T-helper 22 cell (primary cell): ENCODE results near the gene HABP4.
A peak's percentile ranks its signal among the peaks of the same experiment; 100 is the strongest.

Experiments used
- DNase-seq: peaks from one replicate; pipeline ENCODE4 v3.0.0-alpha.2; 2020; ENCODE audit warnings: low read depth

HABP4 gene, protein sequence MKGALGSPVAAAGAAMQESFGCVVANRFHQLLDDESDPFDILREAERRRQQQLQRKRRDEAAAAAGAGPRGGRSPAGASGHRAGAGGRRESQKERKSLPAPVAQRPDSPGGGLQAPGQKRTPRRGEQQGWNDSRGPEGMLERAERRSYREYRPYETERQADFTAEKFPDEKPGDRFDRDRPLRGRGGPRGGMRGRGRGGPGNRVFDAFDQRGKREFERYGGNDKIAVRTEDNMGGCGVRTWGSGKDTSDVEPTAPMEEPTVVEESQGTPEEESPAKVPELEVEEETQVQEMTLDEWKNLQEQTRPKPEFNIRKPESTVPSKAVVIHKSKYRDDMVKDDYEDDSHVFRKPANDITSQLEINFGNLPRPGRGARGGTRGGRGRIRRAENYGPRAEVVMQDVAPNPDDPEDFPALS

DNA sequence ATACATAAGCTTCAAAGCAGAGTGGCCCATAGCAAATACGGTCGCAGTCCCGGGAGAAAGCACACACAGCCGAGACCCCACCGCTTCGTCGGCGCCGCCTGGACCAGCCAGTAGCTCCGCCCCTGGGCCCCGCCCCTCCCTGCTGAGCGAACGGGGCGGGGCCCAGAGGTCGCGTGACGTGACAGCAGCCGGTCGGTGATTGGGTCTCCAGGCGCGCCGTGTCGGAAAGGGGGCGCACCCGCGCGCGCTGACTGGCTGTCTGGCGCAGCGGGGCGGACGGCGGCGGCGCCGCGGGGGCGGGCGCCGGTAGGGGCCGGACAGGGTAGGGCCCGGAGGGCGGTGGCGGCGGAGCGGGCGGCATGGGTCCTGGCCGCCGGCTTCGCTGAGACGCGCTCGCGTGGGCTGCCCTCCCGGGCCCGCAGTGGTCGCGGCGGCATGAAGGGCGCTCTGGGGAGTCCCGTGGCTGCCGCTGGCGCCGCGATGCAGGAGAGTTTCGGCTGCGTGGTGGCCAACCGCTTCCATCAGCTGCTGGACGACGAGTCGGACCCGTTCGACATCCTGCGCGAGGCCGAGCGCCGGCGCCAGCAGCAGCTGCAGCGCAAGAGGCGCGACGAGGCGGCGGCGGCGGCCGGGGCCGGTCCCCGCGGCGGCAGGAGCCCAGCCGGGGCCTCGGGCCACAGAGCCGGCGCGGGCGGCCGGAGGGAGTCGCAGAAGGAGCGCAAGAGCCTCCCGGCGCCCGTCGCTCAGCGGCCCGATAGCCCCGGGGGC, at the start of gene HABP4:
Gene HABP4, plus strand, starts transcription at position 325 of the 768 bp plus-strand sequence. Its CDS starts 111 bp downstream, at position 436.
- peak; percentile 91 for DNase-seq

DNA sequence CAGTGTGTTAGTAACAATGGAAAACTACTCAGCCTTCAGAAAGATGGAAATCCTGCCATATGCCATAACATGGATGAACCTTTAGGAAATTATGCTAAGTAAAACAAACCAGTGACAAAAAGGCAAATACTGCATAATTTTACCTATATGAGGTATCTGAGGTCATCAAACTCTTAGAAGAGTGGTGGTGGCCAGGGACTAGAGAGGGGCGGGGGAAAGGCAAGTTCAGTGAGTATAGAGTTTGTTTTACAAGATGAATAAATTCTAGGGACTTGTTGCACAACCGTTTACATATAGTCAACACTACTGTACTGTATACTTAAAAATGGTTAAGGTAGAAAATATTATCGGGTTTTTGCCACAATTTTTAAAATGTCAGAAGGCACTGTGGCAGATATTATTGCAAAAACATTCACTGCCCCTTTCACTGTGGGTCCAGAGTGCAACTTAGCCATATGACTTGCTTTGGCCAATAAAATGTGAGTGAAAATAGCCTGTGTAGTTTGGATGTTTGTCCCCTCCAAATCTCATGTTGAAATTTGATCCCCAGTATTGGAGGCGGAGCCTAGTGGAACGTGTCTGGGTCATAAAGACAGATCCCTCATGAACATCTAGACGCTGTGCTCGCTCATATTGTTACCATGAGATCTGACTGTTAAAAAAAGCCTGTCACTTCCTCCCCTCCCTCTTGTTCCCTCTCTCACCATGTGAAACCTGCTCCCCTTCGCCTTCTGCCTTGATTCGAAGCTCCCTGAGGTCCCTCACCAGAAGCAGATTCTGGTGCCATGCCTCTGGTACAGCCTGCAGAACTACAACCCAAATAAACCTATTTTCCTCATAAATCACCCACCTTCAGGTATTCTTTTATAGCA, 41.3 kb upstream of the HABP4 start:
- no peak for DNase-seq

DNA sequence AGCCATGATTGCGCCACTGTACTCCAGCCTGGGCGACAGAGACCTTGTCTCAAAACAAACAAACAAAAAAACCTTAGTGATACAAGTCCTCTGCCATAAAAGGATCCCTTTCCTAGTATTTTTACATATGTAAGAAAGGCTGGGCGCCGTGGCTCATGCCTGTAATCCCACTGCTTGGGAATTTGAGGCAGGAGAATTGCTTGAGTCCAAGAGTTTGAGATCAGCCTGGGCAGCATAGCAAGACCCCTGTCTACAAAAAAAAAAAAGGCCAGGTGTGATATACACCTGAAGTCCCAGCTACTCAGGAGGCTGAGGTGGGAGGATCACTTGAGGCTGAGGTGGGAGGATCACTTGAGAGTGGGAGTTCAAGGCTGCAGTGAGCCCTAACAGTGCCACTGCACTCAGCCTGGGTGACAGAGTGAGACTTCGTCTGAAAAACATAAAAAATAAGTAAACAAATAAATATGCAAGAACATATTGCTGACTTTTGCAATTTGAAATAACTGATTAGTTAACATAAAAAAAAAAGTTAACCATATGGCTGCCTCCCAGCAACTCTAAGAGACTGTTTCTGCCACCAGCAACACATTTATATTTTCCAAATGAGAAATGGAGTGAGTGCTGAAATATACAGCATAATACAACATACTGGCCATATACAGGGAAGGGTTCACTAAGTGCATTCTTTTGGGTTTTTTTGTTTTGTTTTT, 38.7 kb upstream of the HABP4 start:
- DNase-seq, result no peak

DNA sequence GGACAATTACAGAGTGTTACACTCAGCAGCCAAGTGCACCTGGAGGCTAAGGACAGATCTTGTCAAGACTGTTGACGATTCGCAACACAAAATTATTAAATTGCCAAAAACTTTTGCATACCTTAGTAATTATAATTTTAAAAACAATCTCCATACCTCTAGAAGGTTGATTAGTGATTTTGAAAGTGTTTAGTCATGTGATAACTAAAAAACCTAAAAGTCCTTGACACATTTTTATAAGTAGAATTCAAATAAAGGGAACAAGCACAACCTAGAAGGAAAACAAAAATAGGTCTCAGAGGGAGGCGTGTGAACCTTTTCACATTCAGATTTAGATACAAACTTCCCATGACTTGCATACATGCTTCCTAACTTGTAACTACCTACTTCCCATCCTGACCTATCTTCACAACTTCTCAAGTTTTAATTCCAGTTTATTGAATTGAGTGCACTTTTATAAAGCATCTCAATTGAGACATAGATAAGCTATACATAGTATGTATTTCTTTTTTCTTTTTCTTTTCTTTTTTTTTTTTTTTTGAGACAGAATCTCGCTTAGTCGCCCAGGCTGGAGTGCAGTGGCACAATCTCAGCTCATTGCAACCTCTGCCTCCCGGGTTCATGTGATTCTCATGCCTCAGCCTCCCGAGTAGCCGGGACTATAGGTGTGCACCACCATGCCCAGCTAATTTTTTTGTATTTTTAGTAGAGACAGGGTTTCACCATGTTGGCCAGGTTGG, 37.6 kb upstream of the HABP4 start:
- no peak for DNase-seq

- no peak for DNase-seq
These were observed 36.4 kb upstream of the HABP4 start for GRCh38 chr9:96413302-96414221.

DNA sequence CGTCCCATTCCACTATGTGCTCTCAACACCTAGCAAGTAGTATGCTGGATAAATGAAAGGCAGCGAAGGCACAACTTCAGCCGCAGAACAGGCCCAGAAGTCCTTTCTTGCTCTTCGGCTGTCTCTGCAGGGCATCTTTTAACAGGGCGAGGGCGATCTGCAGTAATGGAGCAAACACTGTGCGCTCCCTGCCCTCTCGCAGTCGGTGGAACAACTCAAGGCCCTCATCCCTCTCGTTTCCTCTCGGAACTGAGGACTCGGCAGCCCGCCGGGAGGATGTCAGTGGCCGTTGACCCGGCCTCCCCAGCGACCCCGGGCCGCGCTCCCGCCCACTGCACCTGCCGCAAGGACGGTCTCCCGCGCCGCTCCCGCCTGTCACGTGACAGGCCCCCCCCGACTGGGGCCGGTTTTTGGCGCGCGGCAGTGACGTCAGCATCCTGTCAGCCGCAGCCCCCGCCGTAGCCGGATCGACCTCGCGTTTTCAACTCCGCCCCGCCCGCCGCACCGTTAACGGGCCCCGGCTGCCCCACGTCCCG, 32.9 kb upstream of the HABP4 start:
- DNase-seq, result peak; percentile 86

DNA sequence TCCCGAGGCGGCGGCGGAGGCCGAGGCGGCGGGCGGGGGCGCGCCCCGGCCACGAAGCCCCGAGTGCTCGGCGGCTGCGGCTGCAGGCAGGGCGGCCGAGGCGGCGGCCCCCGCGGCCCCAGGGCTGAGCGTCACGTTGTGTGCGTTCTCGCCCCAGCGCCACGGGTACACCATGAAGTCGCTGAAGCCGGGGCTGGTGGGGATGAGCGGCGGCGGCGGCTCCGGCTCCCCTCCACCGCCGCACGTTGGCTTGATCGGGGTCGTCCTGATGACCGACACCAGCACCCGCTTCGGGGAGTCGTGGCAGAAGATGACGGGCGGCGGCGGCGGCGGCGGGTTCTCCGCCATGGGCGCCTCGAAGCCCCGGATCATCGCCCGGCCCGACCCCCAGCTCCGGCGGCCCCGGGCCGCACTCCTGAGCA, 32.3 kb upstream of the HABP4 start:
- DNase-seq, result no peak

DNA sequence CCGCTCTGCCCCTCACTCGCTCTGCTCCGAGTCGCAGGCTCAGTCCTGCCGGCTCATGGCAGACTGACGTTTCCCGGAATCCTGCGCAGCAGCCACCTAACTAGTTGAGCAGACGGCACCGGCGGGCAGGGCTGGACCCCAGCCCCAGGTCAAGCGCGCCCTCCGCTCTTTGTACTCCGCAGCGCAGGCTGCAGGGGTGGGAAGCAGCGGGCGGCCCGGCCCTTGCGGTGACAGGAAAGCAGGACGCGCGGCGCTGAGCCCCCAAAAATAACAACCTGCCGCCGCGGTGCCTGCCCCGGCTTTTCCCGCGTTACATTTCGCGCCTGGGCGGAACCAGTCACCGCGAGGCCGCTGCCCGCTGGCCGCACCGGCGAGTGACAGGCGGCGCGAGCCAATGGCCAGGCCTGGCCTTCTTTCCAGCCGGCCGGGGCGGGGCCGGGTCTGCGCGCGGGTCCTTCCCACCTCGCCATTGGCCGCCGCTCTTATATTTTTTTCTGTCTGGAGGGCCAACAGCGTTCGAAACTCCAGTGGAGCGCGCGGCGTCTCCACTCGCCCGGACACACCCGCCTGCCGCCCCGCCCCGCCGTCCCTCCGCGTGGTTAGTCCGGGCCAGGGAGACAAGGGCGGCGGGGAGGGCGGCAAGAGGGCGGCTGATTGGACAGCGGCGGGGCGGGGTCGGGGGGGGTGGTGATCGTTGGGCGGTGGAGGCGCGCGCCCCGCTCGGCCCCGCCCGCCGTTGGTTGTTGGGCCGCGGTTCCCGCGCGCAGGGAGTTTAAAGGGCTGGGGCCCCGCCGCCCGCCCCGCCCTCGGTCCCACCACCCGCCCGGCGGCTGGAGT, 31.7 kb upstream of the HABP4 start, which contains the start of gene ZNF367:
Gene ZNF367, minus strand, starts transcription at position 288 of the 837 bp plus-strand sequence. CDS start 338 bp downstream, outside the sequence.
- DNase-seq, result peak; percentile 91

- peak; percentile 49 for DNase-seq
These were observed 30.9 kb upstream of the HABP4 start for GRCh38 chr9:96418920-96419690.

DNA sequence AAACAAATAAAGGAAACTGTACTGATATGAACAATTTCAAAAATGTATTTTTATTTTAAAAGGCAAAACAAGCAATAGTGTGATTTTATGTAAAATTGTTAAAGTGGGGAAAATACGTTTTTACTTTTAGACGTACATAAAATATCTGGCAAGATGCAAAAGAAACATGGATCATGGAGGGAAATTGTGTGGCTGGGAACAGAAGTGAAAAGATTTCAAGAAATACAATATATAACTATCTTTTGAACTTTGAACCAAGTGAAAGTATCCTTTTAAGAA, 30.3 kb upstream of the HABP4 start:
- DNase-seq, result no peak

DNA sequence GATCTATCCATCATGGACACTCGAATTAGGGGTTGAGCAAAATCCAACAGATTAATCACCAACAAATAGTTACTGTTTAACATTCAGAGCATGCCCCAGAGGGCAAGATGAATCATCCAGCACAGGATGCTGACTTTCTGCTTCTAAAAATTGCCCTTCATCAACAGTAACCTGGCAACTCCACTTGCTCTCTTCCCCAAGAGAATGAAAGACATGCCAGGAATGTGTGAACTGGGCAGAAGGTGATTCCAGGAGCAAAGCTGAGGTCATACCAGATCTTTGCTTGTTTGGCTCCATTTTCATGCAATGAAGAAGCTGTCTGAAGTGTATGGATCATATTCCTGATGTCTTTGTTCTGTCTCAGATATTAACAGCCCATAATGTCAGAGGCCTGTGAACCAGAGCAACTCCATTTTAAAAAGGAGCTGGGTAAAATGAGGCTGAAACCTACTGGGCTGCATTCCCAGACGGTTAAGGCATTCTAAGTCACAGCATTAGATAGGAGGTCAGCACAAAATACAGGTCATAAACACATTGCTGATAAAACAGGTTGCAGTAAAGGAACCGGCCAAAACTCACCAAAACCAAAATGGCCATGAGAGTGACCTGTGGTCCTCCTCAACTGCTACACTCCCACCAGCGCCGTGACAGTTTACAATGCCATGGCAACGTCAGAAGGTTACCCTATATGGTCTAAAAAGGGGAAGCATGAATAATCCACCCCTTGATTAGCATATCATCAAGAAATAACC, 29.3 kb upstream of the HABP4 start:
- no peak for DNase-seq

DNA sequence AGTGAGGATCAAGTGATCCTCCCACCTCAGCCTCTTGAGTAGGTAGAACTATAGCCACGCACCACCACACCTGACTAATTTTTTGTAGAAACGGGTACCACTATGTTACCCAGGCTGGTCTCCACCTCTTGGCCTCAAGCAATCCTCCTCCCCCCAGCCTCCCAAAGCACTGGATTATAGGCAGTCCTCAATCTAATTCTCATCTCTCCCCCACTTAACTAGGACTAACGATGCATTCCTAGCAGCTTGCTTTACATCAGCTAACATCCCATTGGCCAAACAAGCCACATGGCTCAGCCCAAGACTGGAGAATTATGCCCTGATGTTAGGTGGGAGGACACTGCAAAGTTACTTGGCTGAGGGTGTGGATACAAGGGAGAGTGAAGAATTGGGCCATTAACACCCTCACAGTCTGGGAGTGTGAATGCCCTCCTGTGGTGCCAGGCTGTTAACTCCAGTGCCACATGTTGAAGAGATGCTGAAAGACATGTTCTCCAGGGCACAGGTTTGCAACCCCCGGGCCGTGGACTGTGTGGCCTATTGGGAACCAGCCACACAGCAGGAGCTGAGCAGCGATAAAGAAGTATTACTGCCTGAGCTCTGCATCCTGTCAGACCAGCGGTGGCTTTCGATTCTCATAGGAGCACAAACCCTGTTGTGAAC, 26.5 kb upstream of the HABP4 start:
- DNase-seq, result no peak

DNA sequence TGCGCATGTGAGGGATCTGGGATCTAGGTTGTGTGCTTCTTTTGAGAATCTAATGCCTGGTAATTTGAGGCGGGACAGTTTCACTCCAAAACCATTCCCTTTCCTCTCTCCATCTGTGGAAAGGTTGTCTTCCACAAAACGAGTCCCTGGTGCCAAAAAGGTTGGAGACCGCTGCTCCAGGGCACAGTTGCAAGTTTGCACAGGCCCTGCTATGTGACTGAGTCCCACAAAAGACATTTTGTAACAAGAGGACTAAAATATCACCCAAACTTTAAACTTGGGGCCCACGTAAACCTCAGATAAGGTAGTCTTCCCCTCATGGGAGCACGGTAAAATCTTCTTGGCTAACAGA, 26.0 kb upstream of the HABP4 start:
- DNase-seq, result no peak

- DNase-seq, result no peak
These were observed 24.3 kb upstream of the HABP4 start for GRCh38 chr9:96425500-96426169.

GRCh38 chr9:96429732-96430131, 20.2 kb upstream of the HABP4 start:
- DNase-seq, result no peak

DNA sequence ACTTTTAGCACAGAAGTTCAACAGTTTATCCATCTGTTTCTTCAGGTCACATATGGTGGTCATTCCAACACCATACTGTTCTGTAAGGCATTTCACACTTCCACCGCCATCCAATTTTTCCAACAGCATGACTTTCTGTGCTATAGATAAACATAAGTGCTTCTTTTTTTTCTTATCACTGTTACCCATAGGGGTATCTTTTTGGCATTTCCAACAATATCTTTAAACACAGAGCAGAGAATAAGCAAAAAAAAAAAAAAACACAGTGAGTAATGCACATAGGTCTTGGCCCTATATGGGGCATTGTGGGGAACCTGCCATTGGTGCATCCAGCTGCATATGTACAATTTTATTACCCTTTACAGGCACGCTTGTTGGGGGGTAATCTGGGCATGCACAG, 19.6 kb upstream of the HABP4 start:
- no peak for DNase-seq
